Measurements from ENCODE around the gene ING1. TPM values are rescaled to one million over a fixed set of nuclear protein-coding genes. Genes with fewer than 3 reads are reported as not detected.

ING1 gene
- total RNA-seq, 1 donor from 2014 or later = 18.0 TPM

DNA sequence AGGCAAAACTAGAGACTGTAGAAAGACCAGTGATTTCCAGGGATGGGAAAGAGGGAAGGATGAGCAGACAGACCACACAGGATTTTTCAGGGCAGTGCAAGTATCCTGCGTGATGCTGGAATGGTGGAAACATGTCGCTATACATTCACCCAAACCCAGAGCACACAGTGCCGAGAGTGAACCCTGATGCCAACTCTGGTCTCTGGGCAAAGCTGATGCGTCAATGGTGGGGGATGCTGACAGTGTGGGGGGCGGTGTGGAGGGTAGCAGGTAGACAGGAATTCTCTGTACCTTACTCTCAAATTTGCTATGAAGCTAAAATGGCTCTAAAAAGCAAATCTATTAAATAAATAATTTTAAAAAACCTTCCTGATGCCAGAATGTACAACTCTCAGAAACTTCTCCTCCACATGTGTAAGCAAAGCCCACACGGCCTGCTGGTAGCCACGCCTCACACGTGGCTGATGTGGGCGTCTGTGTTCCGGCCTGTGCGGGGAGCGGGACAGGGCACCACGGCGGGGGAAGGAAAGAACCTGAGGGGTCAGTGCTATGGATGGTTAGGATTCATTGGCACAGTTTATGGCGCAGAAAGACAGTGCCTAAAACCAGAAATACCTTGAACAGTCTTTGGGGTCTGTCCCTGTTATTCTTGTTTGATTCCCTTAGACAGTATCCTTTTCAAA, 31.5 kb upstream of the ING1 start:
- Mint-ChIP-seq H3K4me1 (ENCODE audit: unreplicated experiment) (peaks cover 7% of the 10 kb centered on the region), H3K27me3 (no peaks in the 10 kb centered on the region), H3K27ac (no peak overlapping the region), H3K36me3 (peaks cover 25% of the 10 kb centered on the region), H3K9me3 (no peaks in the 10 kb centered on the region), H3K4me3 (no peak overlapping the region)
- TF ChIP-seq, protein P1, sequence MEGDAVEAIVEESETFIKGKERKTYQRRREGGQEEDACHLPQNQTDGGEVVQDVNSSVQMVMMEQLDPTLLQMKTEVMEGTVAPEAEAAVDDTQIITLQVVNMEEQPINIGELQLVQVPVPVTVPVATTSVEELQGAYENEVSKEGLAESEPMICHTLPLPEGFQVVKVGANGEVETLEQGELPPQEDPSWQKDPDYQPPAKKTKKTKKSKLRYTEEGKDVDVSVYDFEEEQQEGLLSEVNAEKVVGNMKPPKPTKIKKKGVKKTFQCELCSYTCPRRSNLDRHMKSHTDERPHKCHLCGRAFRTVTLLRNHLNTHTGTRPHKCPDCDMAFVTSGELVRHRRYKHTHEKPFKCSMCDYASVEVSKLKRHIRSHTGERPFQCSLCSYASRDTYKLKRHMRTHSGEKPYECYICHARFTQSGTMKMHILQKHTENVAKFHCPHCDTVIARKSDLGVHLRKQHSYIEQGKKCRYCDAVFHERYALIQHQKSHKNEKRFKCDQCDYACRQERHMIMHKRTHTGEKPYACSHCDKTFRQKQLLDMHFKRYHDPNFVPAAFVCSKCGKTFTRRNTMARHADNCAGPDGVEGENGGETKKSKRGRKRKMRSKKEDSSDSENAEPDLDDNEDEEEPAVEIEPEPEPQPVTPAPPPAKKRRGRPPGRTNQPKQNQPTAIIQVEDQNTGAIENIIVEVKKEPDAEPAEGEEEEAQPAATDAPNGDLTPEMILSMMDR (conservative IDR thresholded peaks at IDR 0.05) = no peak
- no peak for DNase-seq (ENCODE audit: extremely low spot score, unreplicated experiment)

DNA sequence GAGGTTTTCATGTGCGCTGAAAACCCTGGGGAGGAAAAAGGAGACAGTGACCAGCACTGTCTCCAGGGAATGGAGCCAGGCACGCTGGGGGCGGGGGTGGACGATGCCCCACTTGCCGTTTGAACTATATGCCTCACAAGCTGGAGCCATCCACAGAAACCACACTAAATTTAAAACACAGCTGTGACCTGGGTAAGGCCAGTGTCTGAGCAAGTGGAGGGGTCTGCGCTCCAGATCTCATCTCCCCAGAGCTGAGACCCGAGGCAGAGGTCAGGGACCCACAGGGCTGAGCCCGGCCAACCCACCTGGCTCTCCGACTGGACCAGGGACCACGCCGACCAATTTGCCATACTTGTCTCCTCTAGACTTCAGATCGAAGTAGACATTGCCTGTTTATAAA, 30.8 kb upstream of the ING1 start:
- Mint-ChIP-seq H3K36me3 (peaks cover 25% of the 10 kb centered on the region), H3K9me3 (no peaks in the 10 kb centered on the region)
- TF ChIP-seq, protein P1 (conservative IDR thresholded peaks at IDR 0.05) = no peak

DNA sequence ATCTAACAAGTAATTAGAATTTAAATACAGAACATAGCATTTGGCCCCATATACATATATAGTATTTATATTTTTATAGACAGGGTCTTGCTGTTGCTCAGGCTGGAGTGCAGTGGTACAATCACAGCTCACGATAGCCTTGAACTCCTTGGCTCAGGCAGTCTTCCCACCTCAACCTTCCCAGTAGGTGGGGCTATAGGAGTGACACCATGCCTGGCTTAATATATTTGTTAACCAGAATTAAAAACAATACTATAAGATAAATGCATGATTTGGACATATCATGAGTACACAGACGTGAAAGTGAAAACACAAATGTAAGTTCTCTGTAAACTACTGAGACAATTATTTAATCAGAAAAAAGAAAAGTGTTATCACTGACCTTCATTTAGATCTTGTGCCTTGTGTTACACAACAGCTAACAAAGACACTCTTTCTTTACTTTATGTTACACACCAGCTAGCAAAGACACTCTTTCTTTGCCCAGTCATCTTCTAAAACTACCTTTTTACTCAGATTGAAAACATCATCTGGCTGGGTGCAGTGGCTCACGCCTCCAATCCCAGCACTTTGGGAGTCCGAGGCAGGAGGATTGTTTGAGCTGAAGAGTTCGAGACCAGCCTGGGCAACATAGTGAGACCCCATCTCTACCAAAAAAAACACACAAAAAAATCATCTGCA, 30.2 kb upstream of the ING1 start:
- peaks cover 21% of the 10 kb centered on the region for H3K36me3 Mint-ChIP-seq
- no peak for DNase-seq (ENCODE audit: extremely low spot score, unreplicated experiment)
- no peaks in the 10 kb centered on the region for H3K9me3 Mint-ChIP-seq
- TF ChIP-seq, protein P1 (conservative IDR thresholded peaks at IDR 0.05) = peak; percentile 35
- no peak overlapping the region for H3K27ac Mint-ChIP-seq
- H3K27me3 Mint-ChIP-seq = no peaks in the 10 kb centered on the region
- peaks cover 7% of the 10 kb centered on the region for H3K4me1 Mint-ChIP-seq (ENCODE audit: unreplicated experiment)
- H3K4me3 Mint-ChIP-seq = no peak overlapping the region

More for the DNA sequence above, 30.8 kb upstream of the ING1 start:
- Mint-ChIP-seq H3K27ac (no peak overlapping the region), H3K4me1 (ENCODE audit: unreplicated experiment) (peaks cover 7% of the 10 kb centered on the region), H3K27me3 (no peaks in the 10 kb centered on the region), H3K4me3 (no peak overlapping the region)
- DNase-seq (ENCODE audit: extremely low spot score, unreplicated experiment) = no peak

DNA sequence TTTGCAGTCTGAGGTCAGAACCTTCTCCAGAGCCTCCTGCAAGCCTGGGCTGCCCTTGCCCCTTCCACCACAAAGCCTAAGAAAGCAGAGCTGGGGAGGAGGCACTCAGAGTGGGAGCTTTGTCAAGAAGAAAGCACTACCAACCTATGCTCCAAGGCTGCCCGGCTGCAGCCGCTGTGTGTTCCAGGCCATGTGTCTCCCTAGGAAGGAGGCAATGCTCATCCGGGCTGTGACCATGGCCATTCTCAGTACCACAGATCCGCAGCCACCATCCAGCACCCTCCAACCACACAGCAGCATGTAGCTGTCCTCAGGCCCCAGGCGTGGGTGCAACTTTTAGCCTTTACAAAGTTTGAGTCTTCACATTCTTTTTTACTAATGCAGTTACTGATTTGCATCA, 29.6 kb upstream of the ING1 start:
- Mint-ChIP-seq H3K27me3 (no peaks in the 10 kb centered on the region), H3K4me1 (ENCODE audit: unreplicated experiment) (peaks cover 7% of the 10 kb centered on the region), H3K9me3 (no peaks in the 10 kb centered on the region), H3K27ac (no peak overlapping the region), H3K4me3 (no peak overlapping the region), H3K36me3 (peaks cover 16% of the 10 kb centered on the region)
- TF ChIP-seq, protein P1 (conservative IDR thresholded peaks at IDR 0.05) = no peak
- DNase-seq (ENCODE audit: extremely low spot score, unreplicated experiment) = no peak

DNA sequence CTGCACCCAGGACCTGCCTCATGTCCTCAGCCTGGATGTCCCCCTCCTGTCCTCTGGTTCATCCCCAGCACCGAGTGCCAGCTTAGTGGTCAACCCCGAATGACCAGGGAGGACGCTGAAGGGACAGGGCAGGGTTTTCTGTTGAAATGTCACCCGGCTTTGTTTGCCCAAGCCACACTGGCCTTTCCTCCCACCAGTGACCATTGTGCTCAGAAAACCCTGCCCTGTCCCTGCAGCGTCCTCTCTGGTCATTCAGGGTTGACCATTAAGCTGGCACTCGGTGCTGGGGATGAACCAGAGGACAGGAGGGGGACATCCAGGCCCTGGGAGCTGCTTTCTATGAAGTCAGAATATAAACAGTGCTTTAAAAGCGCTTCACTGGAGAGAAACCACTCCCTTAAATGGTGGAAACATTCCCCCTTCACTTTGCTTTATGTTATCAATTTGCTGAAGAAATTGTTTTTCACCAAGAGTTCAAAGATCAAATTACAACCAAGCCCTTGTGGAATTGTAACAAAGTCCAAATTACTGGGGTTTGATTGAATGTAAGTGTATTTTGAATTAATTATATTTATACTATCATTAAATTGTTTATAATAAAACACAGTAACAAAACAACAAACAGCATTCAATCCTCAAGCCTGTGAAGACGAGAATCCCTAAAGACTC, 29.0 kb upstream of the ING1 start:
- Mint-ChIP-seq H3K9me3 (no peaks in the 10 kb centered on the region), H3K27me3 (no peaks in the 10 kb centered on the region), H3K36me3 (peaks cover 15% of the 10 kb centered on the region), H3K4me1 (ENCODE audit: unreplicated experiment) (peaks cover 7% of the 10 kb centered on the region), H3K27ac (no peak overlapping the region), H3K4me3 (no peak overlapping the region)
- TF ChIP-seq, protein P1 (conservative IDR thresholded peaks at IDR 0.05) = no peak
- DNase-seq (ENCODE audit: extremely low spot score, unreplicated experiment) = no peak

Measured in type B pancreatic cell (in vitro differentiated cells).